HepG2 (cell line): ENCODE results near the gene PDE5A. TPM values are rescaled to one million over a fixed set of nuclear protein-coding genes. Genes with fewer than 3 reads are reported as not detected.

Experiments used
- ATAC-seq: fragments of 200-7000 bp; cut with Tn5 transposase; 3 replicates; pipeline ENCODE4 v1.9.1; 2020; ENCODE audit warnings: mild to moderate bottlenecking, moderate library complexity
- BruUV-seq: library from RNA; stranded (reverse); fragments of 400-500 nt; replicated peaks from 2 replicates; lab custom pipeline; 2021; lab: Mats Ljungman, UMichigan
- CTCF ChIA-PET: fragments of 300-600 bp; formaldehyde crosslinking; extraction: SDS; loops from one replicate; lab custom pipeline; 2021; ENCODE audit warnings: low total read pairs, inconsistent platforms, low intra/inter-chr PET ratio; lab: Yijun Ruan, JAX
- POLR2A ChIA-PET: fragments of 350-600 bp; sonication (Branson Sonifier 250); formaldehyde crosslinking; loops from one replicate; lab custom pipeline; 2020; ENCODE audit warnings: antibody characterized with exemption, inconsistent platforms; lab: Yijun Ruan, JAX
- DNase-seq: peaks from one replicate; pipeline ENCODE4 v3.0.0-alpha.2; 2015; ENCODE audit warnings: low spot score
- FAIRE-seq: peaks from 3 replicates; lab custom pipeline; 2011; peaks lifted over from hg19 to GRCh38; lab: Jason Lieb, UNC
- H2AFZ ChIP-seq: one replicate; pipeline ENCODE4 v1.6.1; 2011; ENCODE audit warnings: low read length, inconsistent platforms
- H3K27ac ChIP-seq: fragments of 300-600 bp; 3 replicates; pipeline ENCODE4 v1.8.0; 2011; ENCODE audit warnings: mixed run types, mild to moderate bottlenecking, mixed read lengths, low read length, inconsistent platforms; ENCODE audit not compliant: insufficient read depth; ENCODE audit errors: extremely low read length
- H3K27me3 ChIP-seq, 2 experiments: fragments of 200-600 bp in 1 of 2; 2 replicates in 1 of 2; 3 replicates in 1 of 2; pipeline versions ENCODE4 v1.6.0 to v1.8.0; 2011; ENCODE audit warnings: low read length in 2 of 2, mild to moderate bottlenecking in 2 of 2, moderate library complexity in 2 of 2, inconsistent platforms in 1 of 2; ENCODE audit not compliant: insufficient read depth in 2 of 2, control insufficient read depth in 1 of 2
- H3K36me3 ChIP-seq, 2 experiments: fragments of 200-600 bp in 1 of 2; replicated peaks in 1 of 2; 2 replicates in 1 of 2; 3 replicates in 1 of 2; pipeline versions ENCODE4 v1.5.1 to v1.8.0; 2011; ENCODE audit warnings: low read length in 2 of 2, inconsistent platforms in 1 of 2; ENCODE audit not compliant: insufficient read depth in 2 of 2, control insufficient read depth in 1 of 2
- H3K4me1 ChIP-seq: 2 replicates; pipeline ENCODE4 v1.5.1; 2012; ENCODE audit warnings: low read length, inconsistent platforms; ENCODE audit not compliant: insufficient read depth
- H3K4me2 ChIP-seq: 2 replicates; pipeline ENCODE4 v1.6.0; 2011; ENCODE audit warnings: low read depth, low read length, inconsistent platforms
- H3K4me3 ChIP-seq, 3 experiments: fragments of 200-600 bp in 1 of 3; sonication (generic), shearing (Covaris generic) in 1 of 3; replicated peaks in 1 of 3; 2 replicates each; pipeline ENCODE4 v1.5.1; 2011 to 2016; ENCODE audit warnings: low read length in 3 of 3, inconsistent platforms in 2 of 3, low read depth in 2 of 3, mild to moderate bottlenecking in 2 of 3, control low read depth in 1 of 3, mixed read lengths in 1 of 3; ENCODE audit not compliant: insufficient read depth in 1 of 3
- H3K79me2 ChIP-seq: one replicate; pipeline ENCODE4 v1.6.1; 2011; ENCODE audit warnings: low read length, inconsistent platforms; ENCODE audit not compliant: insufficient read depth
- H3K9ac ChIP-seq: 2 replicates; pipeline ENCODE4 v1.6.0; 2011; ENCODE audit warnings: mild to moderate bottlenecking, low read depth, low read length, inconsistent platforms; ENCODE audit not compliant: insufficient read depth
- H3K9me3 ChIP-seq: 2 replicates; pipeline ENCODE4 v1.5.1; 2012; ENCODE audit warnings: mild to moderate bottlenecking, low read length
- H4K20me1 ChIP-seq: 2 replicates; pipeline ENCODE4 v1.6.0; 2011; ENCODE audit warnings: inconsistent platforms, mild to moderate bottlenecking, low read length, moderate library complexity; ENCODE audit not compliant: insufficient read depth
- DNMT3B ChIP-seq: conservative IDR thresholded peaks from 2 replicates; pipeline ENCODE4 v1.6.1; 2016; ENCODE audit warnings: missing biosample characterization, control low read depth
- MAF1 ChIP-seq: sonication (generic); formaldehyde crosslinking; IDR thresholded peaks from 2 replicates; pipeline ENCODE4 v1.5.0; 2020; ENCODE audit warnings: missing genetic modification reagents, borderline replicate concordance
- MAFK ChIP-seq, 2 experiments: IDR thresholded peaks in 1 of 2; conservative IDR thresholded peaks in 1 of 2; 2 replicates each; pipeline ENCODE4 v1.6.1; 2011; ENCODE audit warnings: improper control_type of control experiment in 2 of 2, low read length in 2 of 2
- MTA3 ChIP-seq: sonication (generic); formaldehyde crosslinking; IDR thresholded peaks from 2 replicates; pipeline ENCODE4 v1.4.0; 2020; ENCODE audit warnings: missing genetic modification reagents
- NKX3-1 ChIP-seq: sonication (generic); formaldehyde crosslinking; IDR thresholded peaks from 2 replicates; pipeline ENCODE4 v1.5.0; 2020; ENCODE audit warnings: missing genetic modification reagents
- ZFP1 ChIP-seq: IDR thresholded peaks from 2 replicates; pipeline ENCODE4 v1.6.1; 2016
- ZFP36 ChIP-seq: fragments of 150-350 bp; IDR thresholded peaks from 2 replicates; pipeline ENCODE4 v1.6.1; 2018; ENCODE audit warnings: borderline replicate concordance, low read length, low read depth; ENCODE audit not compliant: partially characterized antibody
- ZNF160 ChIP-seq: sonication (generic); formaldehyde crosslinking; IDR thresholded peaks from 2 replicates; pipeline ENCODE4 v1.8.0; 2022; ENCODE audit warnings: mild to moderate bottlenecking, inconsistent platforms, missing genetic modification reagents
- WGBS: methylation state at CpG from one replicate; pipeline ENCODE4 v1.1.6; 2017; ENCODE audit warnings: low lambda C conversion rate; 5-methylcytosine and 5-hydroxymethylcytosine counted together
- in situ Hi-C: cut with HindIII; loops from 2 replicates; pipeline ENCODE4 v1.10.0; 2017; ENCODE audit warnings: low pct_unique_long_range_greater_than_20kb; ENCODE audit not compliant: extremely low pct_ligation_motif_present
- intact Hi-C: fragments of 100-400 bp; cut with micrococcal nuclease; formaldehyde crosslinking; loops from one replicate; pipeline ENCODE4 v1.10.0; 2022; ENCODE audit not compliant: unreplicated experiment
- polyA plus RNA-seq, 8 experiments: library from polyadenylated mRNA; depleted of rRNA in 3 of 8; stranded (reverse) in 7 of 8; unstranded in 1 of 8; fragments of >200 nt; fragmentation: Illumina TruSeq in 4 of 8; extraction: Trizol in 4 of 8; gene quantifications; 2 replicates each; pipeline versions ENCODE4 v1.2.1 to v1.2.3, GENCODE V29; 2011 to 2016; ENCODE audit warnings: low read depth in 4 of 8, missing spikeins in 1 of 8, mixed read lengths in 1 of 8; ENCODE audit not compliant: insufficient read depth in 1 of 8
- total RNA-seq, 5 experiments: library from RNA; depleted of rRNA; stranded (reverse); fragments of >200 nt; fragmentation: Illumina TruSeq; extraction: Trizol; gene quantifications; 2 replicates each; pipeline ENCODE4 v1.2.3, GENCODE V29; 2016; ENCODE audit warnings: low read depth in 1 of 5
- TF ChIP-seq, protein P1 (sequence below): sonication (generic); formaldehyde crosslinking; IDR thresholded peaks from 2 replicates; pipeline ENCODE4 v1.9.0; 2021; ENCODE audit warnings: missing genetic modification reagents, mild to moderate bottlenecking, borderline replicate concordance
- TF ChIP-seq, protein P2 (sequence below): sonication (generic); formaldehyde crosslinking; IDR thresholded peaks from 2 replicates; pipeline ENCODE4 v1.5.0; 2020; ENCODE audit warnings: missing genetic modification reagents
- TF ChIP-seq, protein P3 (sequence below): sonication (generic); formaldehyde crosslinking; IDR thresholded peaks from 2 replicates; pipeline ENCODE4 v1.4.0; 2020; ENCODE audit warnings: mild to moderate bottlenecking, missing genetic modification reagents
- TF ChIP-seq, protein P4 (sequence below): sonication (generic); formaldehyde crosslinking; IDR thresholded peaks from 2 replicates; pipeline ENCODE4 v1.8.0; 2022; ENCODE audit warnings: mild to moderate bottlenecking, missing genetic modification reagents; ENCODE audit not compliant: insufficient replicate concordance
- TF ChIP-seq, protein P5 (sequence below): sonication (generic); formaldehyde crosslinking; IDR thresholded peaks from 2 replicates; pipeline ENCODE4 v1.4.0; 2020; ENCODE audit warnings: missing genetic modification reagents

PDE5A gene
- total and polyA plus RNA-seq, 2 of the 13 experiments (the other 11 are each of a cell fraction or from before 2014, with no cell fraction given): 0.22 to 0.44 TPM

DNA sequence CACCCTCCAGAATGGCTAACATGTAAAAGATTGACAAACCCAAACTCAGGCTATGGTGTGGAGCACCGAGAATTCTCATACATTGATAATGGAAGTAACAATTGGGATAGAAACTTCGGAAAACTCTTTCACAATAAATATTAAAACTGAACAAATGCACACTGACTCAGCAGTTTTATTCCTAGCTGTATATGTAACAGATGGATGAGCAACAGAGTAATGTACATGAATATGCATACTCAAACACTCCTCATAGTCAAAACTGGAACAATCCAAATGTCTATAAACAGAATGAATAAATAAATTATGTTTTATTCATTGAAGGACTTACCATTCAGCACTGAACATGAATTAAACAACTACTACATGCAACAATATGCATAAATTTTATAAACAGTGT, 37.1 kb upstream of the PDE5A start (continued):
- TF ChIP-seq, protein P1, sequence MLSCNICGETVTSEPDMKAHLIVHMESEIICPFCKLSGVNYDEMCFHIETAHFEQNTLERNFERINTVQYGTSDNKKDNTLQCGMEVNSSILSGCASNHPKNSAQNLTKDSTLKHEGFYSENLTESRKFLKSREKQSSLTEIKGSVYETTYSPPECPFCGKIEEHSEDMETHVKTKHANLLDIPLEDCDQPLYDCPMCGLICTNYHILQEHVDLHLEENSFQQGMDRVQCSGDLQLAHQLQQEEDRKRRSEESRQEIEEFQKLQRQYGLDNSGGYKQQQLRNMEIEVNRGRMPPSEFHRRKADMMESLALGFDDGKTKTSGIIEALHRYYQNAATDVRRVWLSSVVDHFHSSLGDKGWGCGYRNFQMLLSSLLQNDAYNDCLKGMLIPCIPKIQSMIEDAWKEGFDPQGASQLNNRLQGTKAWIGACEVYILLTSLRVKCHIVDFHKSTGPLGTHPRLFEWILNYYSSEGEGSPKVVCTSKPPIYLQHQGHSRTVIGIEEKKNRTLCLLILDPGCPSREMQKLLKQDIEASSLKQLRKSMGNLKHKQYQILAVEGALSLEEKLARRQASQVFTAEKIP (CRISPR knock-in tag): no peak
- TF ChIP-seq ZFP1 (CRISPR knock-in tag) (0 out of 2 replicates have a peak, but pooled peaks have one; percentile 45), ZNF160 (CRISPR knock-in tag) (no peak), NKX3-1 (CRISPR knock-in tag) (no peak), MAF1 (CRISPR knock-in tag) (no peak)
- TF ChIP-seq, protein P2, sequence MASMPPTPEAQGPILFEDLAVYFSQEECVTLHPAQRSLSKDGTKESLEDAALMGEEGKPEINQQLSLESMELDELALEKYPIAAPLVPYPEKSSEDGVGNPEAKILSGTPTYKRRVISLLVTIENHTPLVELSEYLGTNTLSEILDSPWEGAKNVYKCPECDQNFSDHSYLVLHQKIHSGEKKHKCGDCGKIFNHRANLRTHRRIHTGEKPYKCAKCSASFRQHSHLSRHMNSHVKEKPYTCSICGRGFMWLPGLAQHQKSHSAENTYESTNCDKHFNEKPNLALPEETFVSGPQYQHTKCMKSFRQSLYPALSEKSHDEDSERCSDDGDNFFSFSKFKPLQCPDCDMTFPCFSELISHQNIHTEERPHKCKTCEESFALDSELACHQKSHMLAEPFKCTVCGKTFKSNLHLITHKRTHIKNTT (CRISPR knock-in tag): no peak

DNA sequence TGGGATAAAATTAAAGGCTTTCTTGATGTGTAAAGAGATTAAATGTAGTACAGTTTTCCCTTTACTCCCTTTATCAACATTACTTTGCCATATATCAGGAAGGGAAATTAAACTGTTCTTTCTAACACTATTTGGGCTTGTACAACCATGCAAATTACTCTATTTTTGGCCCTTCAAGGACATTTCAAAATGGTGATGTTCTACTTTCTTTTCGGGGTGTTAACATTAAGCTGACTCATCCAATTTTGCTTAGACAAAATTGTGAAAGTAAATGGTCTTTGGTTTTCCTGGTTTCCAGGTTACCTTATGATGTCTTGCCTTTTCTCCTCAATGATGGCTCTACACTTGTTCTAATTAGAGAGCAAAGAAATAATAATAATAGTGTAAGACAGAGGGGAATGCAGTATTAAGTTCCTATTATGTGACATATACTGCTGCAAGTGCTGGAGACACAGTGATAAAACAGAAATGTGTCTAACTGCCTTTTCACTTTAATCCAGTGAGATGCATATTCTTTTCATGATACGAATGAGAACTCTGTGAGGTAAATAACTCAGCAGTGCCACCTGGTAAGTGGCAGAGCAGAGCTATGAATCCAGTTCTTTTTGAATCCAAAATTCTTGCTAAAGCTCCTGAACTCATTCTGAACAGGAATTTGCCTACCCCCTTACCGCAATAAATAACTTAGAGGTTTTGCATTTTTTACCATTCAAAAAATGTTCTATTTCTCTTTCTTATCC, 35.7 kb upstream of the PDE5A start:
- FAIRE-seq (no peak), ATAC-seq (no peak), DNase-seq (no peak)
- in situ Hi-C loops: no loop called here
- Histone ChIP-seq H3K36me3 (no peaks in the 10 kb centered on the region), H3K4me3 (no peak overlapping the region), H3K27ac (no peak overlapping the region), H3K4me2 (no peak overlapping the region), H4K20me1 (no peaks in the 10 kb centered on the region), H3K9me3 (no peaks in the 10 kb centered on the region), H3K79me2 (no peaks in the 10 kb centered on the region), H3K27me3 (no peaks in the 10 kb centered on the region), H2AFZ (no peak overlapping the region), H3K9ac (no peak overlapping the region), H3K4me1 (no peaks in the 10 kb centered on the region)
- intact Hi-C loops: no loop called here
- no TSS peak for BruUV-seq
- WGBS: 37% methylated on average over 3 of the region's 3 CpGs
- POLR2A ChIA-PET: no interaction called here
- CTCF ChIA-PET: no interaction called here
- peak; percentile 91 to 93 for TF ChIP-seq MAFK (conservative IDR thresholded peaks at IDR 0.05 in 1 of 2, IDR thresholded peaks at IDR 0.05 in 1 of 2; ENCODE audit: low read length in 2 of 2)
- TF ChIP-seq DNMT3B (CRISPR knock-in tag): no peak
- TF ChIP-seq, protein P3, sequence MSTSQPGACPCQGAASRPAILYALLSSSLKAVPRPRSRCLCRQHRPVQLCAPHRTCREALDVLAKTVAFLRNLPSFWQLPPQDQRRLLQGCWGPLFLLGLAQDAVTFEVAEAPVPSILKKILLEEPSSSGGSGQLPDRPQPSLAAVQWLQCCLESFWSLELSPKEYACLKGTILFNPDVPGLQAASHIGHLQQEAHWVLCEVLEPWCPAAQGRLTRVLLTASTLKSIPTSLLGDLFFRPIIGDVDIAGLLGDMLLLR: no peak
- TF ChIP-seq, protein P4, sequence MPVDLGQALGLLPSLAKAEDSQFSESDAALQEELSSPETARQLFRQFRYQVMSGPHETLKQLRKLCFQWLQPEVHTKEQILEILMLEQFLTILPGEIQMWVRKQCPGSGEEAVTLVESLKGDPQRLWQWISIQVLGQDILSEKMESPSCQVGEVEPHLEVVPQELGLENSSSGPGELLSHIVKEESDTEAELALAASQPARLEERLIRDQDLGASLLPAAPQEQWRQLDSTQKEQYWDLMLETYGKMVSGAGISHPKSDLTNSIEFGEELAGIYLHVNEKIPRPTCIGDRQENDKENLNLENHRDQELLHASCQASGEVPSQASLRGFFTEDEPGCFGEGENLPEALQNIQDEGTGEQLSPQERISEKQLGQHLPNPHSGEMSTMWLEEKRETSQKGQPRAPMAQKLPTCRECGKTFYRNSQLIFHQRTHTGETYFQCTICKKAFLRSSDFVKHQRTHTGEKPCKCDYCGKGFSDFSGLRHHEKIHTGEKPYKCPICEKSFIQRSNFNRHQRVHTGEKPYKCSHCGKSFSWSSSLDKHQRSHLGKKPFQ (CRISPR knock-in tag): no peak
- TF ChIP-seq, protein P5, sequence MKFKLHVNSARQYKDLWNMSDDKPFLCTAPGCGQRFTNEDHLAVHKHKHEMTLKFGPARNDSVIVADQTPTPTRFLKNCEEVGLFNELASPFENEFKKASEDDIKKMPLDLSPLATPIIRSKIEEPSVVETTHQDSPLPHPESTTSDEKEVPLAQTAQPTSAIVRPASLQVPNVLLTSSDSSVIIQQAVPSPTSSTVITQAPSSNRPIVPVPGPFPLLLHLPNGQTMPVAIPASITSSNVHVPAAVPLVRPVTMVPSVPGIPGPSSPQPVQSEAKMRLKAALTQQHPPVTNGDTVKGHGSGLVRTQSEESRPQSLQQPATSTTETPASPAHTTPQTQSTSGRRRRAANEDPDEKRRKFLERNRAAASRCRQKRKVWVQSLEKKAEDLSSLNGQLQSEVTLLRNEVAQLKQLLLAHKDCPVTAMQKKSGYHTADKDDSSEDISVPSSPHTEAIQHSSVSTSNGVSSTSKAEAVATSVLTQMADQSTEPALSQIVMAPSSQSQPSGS: no peak
- TF ChIP-seq ZFP36: no peak
- TF ChIP-seq MTA3 (CRISPR knock-in tag): no peak
